GM18870 (cell line): ENCODE measurements around the gene SPAG16.

Experiments
- ATAC-seq: cut with Tn5 transposase; IDR thresholded peaks from one replicate; pipeline ENCODE4 v1.9.1; 2021; ENCODE audit warnings: moderate library complexity; ENCODE audit not compliant: unreplicated experiment

SPAG16 gene

GRCh38 chr2:213284105-213285090 lies at the start of gene SPAG16:
SPAG16 (plus strand) TSS chr2:213284464.
- peak; percentile 98 for ATAC-seq

GRCh38 chr2:213234641-213235040 lies 49.6 kb upstream of the SPAG16 start:
- ATAC-seq: no peak

GRCh38 chr2:213235741-213236140 lies 48.5 kb upstream of the SPAG16 start:
- no peak for ATAC-seq

GRCh38 chr2:213237251-213237650 lies 47.0 kb upstream of the SPAG16 start:
- ATAC-seq: no peak

GRCh38 chr2:213237787-213238186 lies 46.5 kb upstream of the SPAG16 start:
- ATAC-seq: no peak

GRCh38 chr2:213238753-213239495 lies 45.3 kb upstream of the SPAG16 start:
- ATAC-seq: peak; percentile 46

GRCh38 chr2:213241817-213242216 lies 42.4 kb upstream of the SPAG16 start:
- ATAC-seq: no peak

- no peak for ATAC-seq
Measured at GRCh38 chr2:213242653-213243052, 41.6 kb upstream of the SPAG16 start.

GRCh38 chr2:213243189-213244044 lies 40.8 kb upstream of the SPAG16 start:
- ATAC-seq: peak; percentile 21

GRCh38 chr2:213246497-213247281 lies 37.6 kb upstream of the SPAG16 start:
- ATAC-seq: peak; percentile 36

GRCh38 chr2:213247566-213247965 lies 36.7 kb upstream of the SPAG16 start:
- ATAC-seq: no peak

- ATAC-seq: no peak
Measured at GRCh38 chr2:213248637-213249036, 35.6 kb upstream of the SPAG16 start.

- ATAC-seq: no peak
Measured at GRCh38 chr2:213249502-213249901, 34.8 kb upstream of the SPAG16 start.

GRCh38 chr2:213251618-213252017 lies 32.6 kb upstream of the SPAG16 start:
- peak; percentile 89 for ATAC-seq

- ATAC-seq: no peak
Measured at GRCh38 chr2:213252206-213252605, 32.1 kb upstream of the SPAG16 start.

- no peak for ATAC-seq
Measured at GRCh38 chr2:213253162-213253561, 31.1 kb upstream of the SPAG16 start.

GRCh38 chr2:213259266-213259665 lies 25.0 kb upstream of the SPAG16 start:
- ATAC-seq: no peak

- no peak for ATAC-seq
Measured at GRCh38 chr2:213261237-213261636, 23.0 kb upstream of the SPAG16 start.

- no peak for ATAC-seq
Measured at GRCh38 chr2:213261715-213262114, 22.5 kb upstream of the SPAG16 start.

- ATAC-seq: no peak
Measured at GRCh38 chr2:213265679-213266078, 18.6 kb upstream of the SPAG16 start.
